SK-N-SH (cell line): ENCODE data around the gene COL15A1.

Experiments used
- FOSL2 ChIP-seq: IDR thresholded peaks from 2 replicates; pipeline ENCODE4 v1.4.0; 2012; ENCODE audit warnings: low read depth, mild to moderate bottlenecking, moderate library complexity, borderline replicate concordance
- TF ChIP-seq, protein P1 (sequence below): IDR thresholded peaks from 2 replicates; pipeline ENCODE4 v1.4.0; 2012; ENCODE audit warnings: low read depth, borderline replicate concordance

DNA sequence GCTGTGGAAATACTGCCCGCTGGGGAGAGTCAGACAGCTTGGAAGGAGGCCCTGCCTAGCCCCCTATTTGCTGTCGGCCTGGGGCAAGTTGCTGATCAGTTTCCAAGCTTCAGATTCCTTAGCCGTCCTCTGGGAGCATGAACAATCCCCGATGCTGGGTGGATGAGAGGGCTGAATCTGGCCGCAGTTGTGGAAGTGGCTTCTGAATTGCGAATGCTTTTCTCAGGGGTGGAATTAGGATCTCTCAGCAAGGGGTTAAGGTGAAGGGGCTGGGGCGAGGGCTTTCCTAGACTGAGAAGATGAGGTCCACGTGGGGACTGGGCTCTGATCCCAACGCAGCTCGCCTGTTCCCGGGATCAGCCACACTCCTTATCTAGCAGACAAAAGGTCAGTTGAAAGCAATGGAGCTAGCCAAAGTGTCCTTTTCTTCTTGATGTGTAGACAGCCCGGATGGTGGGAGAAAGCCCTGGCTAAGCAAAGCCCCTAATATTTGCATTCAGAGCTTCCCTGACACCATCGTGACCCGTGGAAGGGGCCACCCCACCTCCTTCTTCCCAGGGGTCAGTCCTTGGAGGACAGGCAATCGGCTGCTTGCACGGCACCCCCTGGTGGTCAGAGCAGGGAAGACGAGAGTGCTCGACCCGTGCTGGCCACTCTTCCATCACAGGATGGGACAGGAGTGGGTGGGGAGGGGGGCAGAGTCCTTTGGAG lies 54.9 kb downstream of the COL15A1 start:
- TF ChIP-seq, protein P1, sequence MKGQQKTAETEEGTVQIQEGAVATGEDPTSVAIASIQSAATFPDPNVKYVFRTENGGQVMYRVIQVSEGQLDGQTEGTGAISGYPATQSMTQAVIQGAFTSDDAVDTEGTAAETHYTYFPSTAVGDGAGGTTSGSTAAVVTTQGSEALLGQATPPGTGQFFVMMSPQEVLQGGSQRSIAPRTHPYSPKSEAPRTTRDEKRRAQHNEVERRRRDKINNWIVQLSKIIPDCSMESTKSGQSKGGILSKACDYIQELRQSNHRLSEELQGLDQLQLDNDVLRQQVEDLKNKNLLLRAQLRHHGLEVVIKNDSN, result no peak
- no peak for TF ChIP-seq FOSL2
